ENCODE data around the gene RPL3.

The RPL3 gene

GRCh38 chr22:39283322-39284141 lies 35.9 kb downstream of the RPL3 start:
- no peak for DNase-seq (ENCODE audit: low spot score in 2 of 2)
- no peaks in the 10 kb centered on the region for H3K36me3 ChIP-seq (replicated peaks)
- no peaks in the 10 kb centered on the region for H3K9me3 ChIP-seq
- in situ Hi-C loops (cut with MboI; ENCODE audit: low sequenced_read_pairs), result no loop called here
- H3K27me3 ChIP-seq (ENCODE audit: low read depth), result no peaks in the 10 kb centered on the region
- no peak overlapping the region for H3K4me3 ChIP-seq
- peaks cover 4% of the 10 kb centered on the region; the same call in 1 of the 2 replicates for H3K4me1 ChIP-seq

GRCh38 chr22:39282645-39283321 lies 36.6 kb downstream of the RPL3 start:
- Histone ChIP-seq H3K4me1 (peaks cover 4% of the 10 kb centered on the region; the same call in 1 of the 2 replicates), H3K9me3 (no peaks in the 10 kb centered on the region), H3K36me3 (replicated peaks) (no peaks in the 10 kb centered on the region), H3K27me3 (ENCODE audit: low read depth) (no peaks in the 10 kb centered on the region), H3K4me3 (no peak overlapping the region)
- in situ Hi-C loops (cut with MboI; ENCODE audit: low sequenced_read_pairs), result no loop called here
- DNase-seq (ENCODE audit: low spot score in 2 of 2), result no peak

- H3K27me3 ChIP-seq (ENCODE audit: low read depth), result no peaks in the 10 kb centered on the region
- DNase-seq (ENCODE audit: low spot score in 2 of 2), result no peak
- no peaks in the 10 kb centered on the region for H3K36me3 ChIP-seq (replicated peaks)
- 0 out of 2 replicates have a peak, but pooled peaks cover 5% of the 10 kb centered on the region for H3K9me3 ChIP-seq
- H3K4me1 ChIP-seq, result peaks cover 4% of the 10 kb centered on the region; the same call in 1 of the 2 replicates
- no peak overlapping the region for H3K4me3 ChIP-seq
- in situ Hi-C loops (cut with MboI; ENCODE audit: low sequenced_read_pairs), result no loop called here
Measured at GRCh38 chr22:39281126-39281525, 38.3 kb downstream of the RPL3 start.

- Histone ChIP-seq H3K36me3 (replicated peaks) (no peaks in the 10 kb centered on the region), H3K27me3 (ENCODE audit: low read depth) (no peaks in the 10 kb centered on the region), H3K9me3 (0 out of 2 replicates have a peak, but pooled peaks cover 5% of the 10 kb centered on the region), H3K4me1 (peaks cover 4% of the 10 kb centered on the region; the same call in 1 of the 2 replicates), H3K4me3 (no peak overlapping the region)
- in situ Hi-C loops (cut with MboI; ENCODE audit: low sequenced_read_pairs), result no loop called here
- no peak for DNase-seq (ENCODE audit: low spot score in 2 of 2)
Measured at GRCh38 chr22:39280250-39280649, 39.2 kb downstream of the RPL3 start.

- no peaks in the 10 kb centered on the region for H3K36me3 ChIP-seq (replicated peaks)
- peaks cover 4% of the 10 kb centered on the region; the same call in 1 of the 2 replicates for H3K4me1 ChIP-seq
- H3K4me3 ChIP-seq, result no peak overlapping the region
- no peak for DNase-seq (ENCODE audit: low spot score in 2 of 2)
- in situ Hi-C loops (cut with MboI; ENCODE audit: low sequenced_read_pairs), result no loop called here
- H3K9me3 ChIP-seq, result 0 out of 2 replicates have a peak, but pooled peaks cover 5% of the 10 kb centered on the region
- no peaks in the 10 kb centered on the region for H3K27me3 ChIP-seq (ENCODE audit: low read depth)
Measured at GRCh38 chr22:39279170-39279850, 40.1 kb downstream of the RPL3 start.

GRCh38 chr22:39278040-39278439 lies 41.4 kb downstream of the RPL3 start:
- no peaks in the 10 kb centered on the region for H3K36me3 ChIP-seq (replicated peaks)
- in situ Hi-C loops (cut with MboI; ENCODE audit: low sequenced_read_pairs), result no loop called here
- no peak overlapping the region for H3K4me3 ChIP-seq

GRCh38 chr22:39277142-39277607 lies 42.2 kb downstream of the RPL3 start:
- Histone ChIP-seq H3K4me1 (peaks cover 4% of the 10 kb centered on the region; the same call in 1 of the 2 replicates), H3K9me3 (0 out of 2 replicates have a peak, but pooled peaks cover 5% of the 10 kb centered on the region), H3K27me3 (ENCODE audit: low read depth) (no peaks in the 10 kb centered on the region), H3K36me3 (replicated peaks) (no peaks in the 10 kb centered on the region), H3K4me3 (no peak overlapping the region)
- in situ Hi-C loops (cut with MboI; ENCODE audit: low sequenced_read_pairs), result no loop called here
- no peak for DNase-seq (ENCODE audit: low spot score in 2 of 2)

More at GRCh38 chr22:39278040-39278439, 41.4 kb downstream of the RPL3 start:
- H3K27me3 ChIP-seq (ENCODE audit: low read depth), result no peaks in the 10 kb centered on the region
- no peak for DNase-seq (ENCODE audit: low spot score in 2 of 2)
- peaks cover 4% of the 10 kb centered on the region; the same call in 1 of the 2 replicates for H3K4me1 ChIP-seq
- H3K9me3 ChIP-seq, result 0 out of 2 replicates have a peak, but pooled peaks cover 5% of the 10 kb centered on the region

- no peak overlapping the region for H3K4me3 ChIP-seq
- no peaks in the 10 kb centered on the region for H3K36me3 ChIP-seq (replicated peaks)
- in situ Hi-C loops (cut with MboI; ENCODE audit: low sequenced_read_pairs), result no loop called here
- H3K9me3 ChIP-seq, result 0 out of 2 replicates have a peak, but pooled peaks cover 5% of the 10 kb centered on the region
- H3K27me3 ChIP-seq (ENCODE audit: low read depth), result no peaks in the 10 kb centered on the region
- H3K4me1 ChIP-seq, result peaks cover 4% of the 10 kb centered on the region; the same call in 1 of the 2 replicates
- no peak for DNase-seq (ENCODE audit: low spot score in 2 of 2)
Measured at GRCh38 chr22:39276440-39277141, 42.8 kb downstream of the RPL3 start.

GRCh38 chr22:39275814-39276439 lies 43.5 kb downstream of the RPL3 start:
- no peak overlapping the region for H3K4me3 ChIP-seq
- peaks cover 4% of the 10 kb centered on the region; the same call in 1 of the 2 replicates for H3K4me1 ChIP-seq
- no peak for DNase-seq (ENCODE audit: low spot score in 2 of 2)
- in situ Hi-C loops (cut with MboI; ENCODE audit: low sequenced_read_pairs), result no loop called here
- H3K36me3 ChIP-seq (replicated peaks), result no peaks in the 10 kb centered on the region
- H3K27me3 ChIP-seq (ENCODE audit: low read depth), result no peaks in the 10 kb centered on the region
- 0 out of 2 replicates have a peak, but pooled peaks cover 5% of the 10 kb centered on the region for H3K9me3 ChIP-seq

- in situ Hi-C loops (cut with MboI; ENCODE audit: low sequenced_read_pairs), result no loop called here
Measured at GRCh38 chr22:39273950-39274887, 45.2 kb downstream of the RPL3 start.

GRCh38 chr22:39270792-39271191 lies 48.6 kb downstream of the RPL3 start:
- Histone ChIP-seq H3K36me3 (replicated peaks) (no peaks in the 10 kb centered on the region), H3K9me3 (no peaks in the 10 kb centered on the region), H3K27me3 (ENCODE audit: low read depth) (no peaks in the 10 kb centered on the region), H3K4me1 (no peaks in the 10 kb centered on the region), H3K4me3 (no peak overlapping the region)
- in situ Hi-C loops (cut with MboI; ENCODE audit: low sequenced_read_pairs), result no loop called here
- DNase-seq (ENCODE audit: low spot score in 2 of 2), result no peak

More at GRCh38 chr22:39273950-39274887, 45.2 kb downstream of the RPL3 start:
- no peak for DNase-seq (ENCODE audit: low spot score in 2 of 2)
- Histone ChIP-seq H3K4me3 (no peak overlapping the region), H3K27me3 (ENCODE audit: low read depth) (no peaks in the 10 kb centered on the region), H3K36me3 (replicated peaks) (no peaks in the 10 kb centered on the region), H3K9me3 (0 out of 2 replicates have a peak, but pooled peaks cover 5% of the 10 kb centered on the region), H3K4me1 (peaks cover under 1% of the 10 kb centered on the region; the same call in 1 of the 2 replicates)

- Histone ChIP-seq H3K9me3 (no peaks in the 10 kb centered on the region), H3K36me3 (replicated peaks) (no peaks in the 10 kb centered on the region), H3K4me1 (no peaks in the 10 kb centered on the region), H3K4me3 (no peak overlapping the region), H3K27me3 (ENCODE audit: low read depth) (no peaks in the 10 kb centered on the region)
- no peak for DNase-seq (ENCODE audit: low spot score in 2 of 2)
- in situ Hi-C loops (cut with MboI; ENCODE audit: low sequenced_read_pairs), result no loop called here
Measured at GRCh38 chr22:39270280-39270679, 49.1 kb downstream of the RPL3 start.
